Measurements from ENCODE around the gene EFNB1.

The EFNB1 gene

GRCh38 chrX:68870357-68870756, 41.5 kb downstream of the EFNB1 start:
- POLR2A ChIA-PET: no interaction called here
- CTCF ChIA-PET: interaction anchor here (0.6 to 1.4 kb wide), 2 partner anchors 43 to 50 kb away, joined by 3 read pairs; no protein-coding TSS in a partner anchor

DNA sequence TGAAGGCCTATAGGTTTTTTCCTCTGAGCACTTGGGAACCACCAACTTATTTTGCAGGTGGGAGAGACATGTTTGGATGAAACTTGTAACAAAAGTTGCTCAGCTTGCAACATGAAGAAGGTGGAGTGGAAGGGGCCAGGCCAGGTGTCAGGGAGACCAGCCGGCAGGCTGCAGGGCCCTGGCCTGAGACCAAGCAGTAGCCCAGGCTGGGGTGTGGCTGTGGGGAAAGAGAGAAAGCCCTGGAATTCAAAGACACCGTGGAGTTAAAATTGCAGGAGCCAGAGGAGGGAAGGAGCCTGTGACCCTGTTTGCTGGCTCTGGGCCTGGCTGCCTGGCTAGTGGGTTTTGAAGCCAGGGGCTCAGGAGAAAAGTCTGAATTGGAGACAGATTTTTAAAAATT, 43.4 kb downstream of the EFNB1 start:
- CTCF ChIA-PET: no interaction called here
- POLR2A ChIA-PET: no interaction called here
- TF ChIP-seq CTBP1 (IDR thresholded peaks at IDR 0.05; ENCODE audit: borderline replicate concordance) (no peak), NFRKB (IDR thresholded peaks at IDR 0.05) (no peak), ARNT (IDR thresholded peaks at IDR 0.05) (no peak), FOXM1 (IDR thresholded peaks at IDR 0.05; ENCODE audit: borderline replicate concordance) (no peak), PKNOX1 (IDR thresholded peaks at IDR 0.05) (no peak), SP1 (IDR thresholded peaks at IDR 0.05) (no peak)
- DNase-seq (ENCODE audit: extremely low spot score): no peak

More at GRCh38 chrX:68870357-68870756, 41.5 kb downstream of the EFNB1 start:
- DNase-seq (ENCODE audit: extremely low spot score): no peak
- no peak for TF ChIP-seq L3MBTL2 (conservative IDR thresholded peaks at IDR 0.05)
- TF ChIP-seq ELF4 (IDR thresholded peaks at IDR 0.05): no peak
- TF ChIP-seq BHLHE40 (IDR thresholded peaks at IDR 0.05; ENCODE audit: borderline replicate concordance): no peak
- TF ChIP-seq SUZ12 (IDR thresholded peaks at IDR 0.05): no peak
- TF ChIP-seq TARDBP (IDR thresholded peaks at IDR 0.05): no peak
- TF ChIP-seq FOXK2 (IDR thresholded peaks at IDR 0.05): no peak
- TF ChIP-seq NFRKB (IDR thresholded peaks at IDR 0.05): no peak

GRCh38 chrX:68874076-68874475, 45.3 kb downstream of the EFNB1 start:
- no peak for DNase-seq (ENCODE audit: extremely low spot score)
- TF ChIP-seq BHLHE40 (IDR thresholded peaks at IDR 0.05; ENCODE audit: borderline replicate concordance) (no peak), FOXA1 (IDR thresholded peaks at IDR 0.05) (no peak), LEF1 (IDR thresholded peaks at IDR 0.05; ENCODE audit: borderline replicate concordance) (no peak), ARNT (IDR thresholded peaks at IDR 0.05) (no peak), SP1 (IDR thresholded peaks at IDR 0.05) (no peak), PKNOX1 (IDR thresholded peaks at IDR 0.05) (no peak), NFRKB (IDR thresholded peaks at IDR 0.05) (no peak), FOXM1 (IDR thresholded peaks at IDR 0.05; ENCODE audit: borderline replicate concordance) (no peak), ZNF384 (IDR thresholded peaks at IDR 0.05) (no peak), FOXK2 (IDR thresholded peaks at IDR 0.05) (no peak), CTBP1 (IDR thresholded peaks at IDR 0.05; ENCODE audit: borderline replicate concordance) (no peak), HDGF (IDR thresholded peaks at IDR 0.05; ENCODE audit: borderline replicate concordance) (no peak), L3MBTL2 (conservative IDR thresholded peaks at IDR 0.05) (no peak), SUZ12 (IDR thresholded peaks at IDR 0.05) (no peak), ELF4 (IDR thresholded peaks at IDR 0.05) (no peak), TARDBP (IDR thresholded peaks at IDR 0.05) (no peak)
- ChIA-PET CTCF (no interaction called here), POLR2A (no interaction called here)

- CTCF ChIA-PET: no interaction called here
- no peak for TF ChIP-seq FOXA1 (IDR thresholded peaks at IDR 0.05)
- TF ChIP-seq NFRKB (IDR thresholded peaks at IDR 0.05): no peak
- TF ChIP-seq ZNF384 (IDR thresholded peaks at IDR 0.05): no peak
- TF ChIP-seq HDGF (IDR thresholded peaks at IDR 0.05; ENCODE audit: borderline replicate concordance): no peak
- TF ChIP-seq ARNT (IDR thresholded peaks at IDR 0.05): no peak
- TF ChIP-seq L3MBTL2 (conservative IDR thresholded peaks at IDR 0.05): no peak
- no peak for TF ChIP-seq FOXK2 (IDR thresholded peaks at IDR 0.05)
- TF ChIP-seq SP1 (IDR thresholded peaks at IDR 0.05): no peak
- no peak for TF ChIP-seq CTBP1 (IDR thresholded peaks at IDR 0.05; ENCODE audit: borderline replicate concordance)
- no peak for TF ChIP-seq SUZ12 (IDR thresholded peaks at IDR 0.05)
- no peak for TF ChIP-seq LEF1 (IDR thresholded peaks at IDR 0.05; ENCODE audit: borderline replicate concordance)
- no peak for TF ChIP-seq ELF4 (IDR thresholded peaks at IDR 0.05)
- no peak for TF ChIP-seq FOXM1 (IDR thresholded peaks at IDR 0.05; ENCODE audit: borderline replicate concordance)
- TF ChIP-seq PKNOX1 (IDR thresholded peaks at IDR 0.05): no peak
- POLR2A ChIA-PET: no interaction called here
- no peak for DNase-seq (ENCODE audit: extremely low spot score)
Observed at GRCh38 chrX:68876731-68877130, 47.9 kb downstream of the EFNB1 start.

DNA sequence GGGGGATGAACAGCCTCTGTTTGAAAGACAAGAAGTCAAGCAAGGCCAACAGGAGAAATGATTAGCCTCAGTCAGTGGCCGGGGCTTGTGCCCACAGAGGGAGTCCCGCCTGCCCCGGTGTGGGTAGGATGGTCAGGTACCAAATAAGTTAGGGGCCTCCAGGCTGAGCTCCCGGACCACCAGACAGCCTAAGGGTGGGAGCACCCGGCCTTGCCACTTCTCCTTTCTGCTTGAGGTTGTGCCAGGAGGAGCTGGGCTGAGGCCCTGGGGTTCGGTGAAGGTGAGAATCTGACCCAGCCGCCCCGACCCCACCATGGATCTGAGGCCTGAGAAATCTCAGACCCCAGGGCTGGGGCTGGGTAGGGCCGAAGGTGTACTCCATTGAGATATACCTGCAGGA, 48.8 kb downstream of the EFNB1 start:
- POLR2A ChIA-PET: no interaction called here
- CTCF ChIA-PET: no interaction called here
- DNase-seq (ENCODE audit: extremely low spot score): no peak
- TF ChIP-seq ZNF384 (IDR thresholded peaks at IDR 0.05) (no peak), CTBP1 (IDR thresholded peaks at IDR 0.05; ENCODE audit: borderline replicate concordance) (no peak), FOXK2 (IDR thresholded peaks at IDR 0.05) (no peak), SP1 (IDR thresholded peaks at IDR 0.05) (no peak), ARNT (IDR thresholded peaks at IDR 0.05) (no peak), PKNOX1 (IDR thresholded peaks at IDR 0.05) (no peak), FOXA1 (IDR thresholded peaks at IDR 0.05) (no peak), L3MBTL2 (conservative IDR thresholded peaks at IDR 0.05) (no peak), BHLHE40 (IDR thresholded peaks at IDR 0.05; ENCODE audit: borderline replicate concordance) (no peak), FOXM1 (IDR thresholded peaks at IDR 0.05; ENCODE audit: borderline replicate concordance) (no peak), TARDBP (IDR thresholded peaks at IDR 0.05) (no peak), ELF4 (IDR thresholded peaks at IDR 0.05) (no peak), SUZ12 (IDR thresholded peaks at IDR 0.05) (no peak), HDGF (IDR thresholded peaks at IDR 0.05; ENCODE audit: borderline replicate concordance) (no peak), LEF1 (IDR thresholded peaks at IDR 0.05; ENCODE audit: borderline replicate concordance) (no peak), NFRKB (IDR thresholded peaks at IDR 0.05) (no peak)

Data from HEK293T (cell line).